HCT116 (cell line): ENCODE measurements around the gene ERMP1. TPM values are rescaled to one million over a fixed set of nuclear protein-coding genes. Genes with fewer than 3 reads are reported as not detected.

Experiments
- ATAC-seq: fragments of 200-7000 bp; cut with Tn5 transposase; 2 replicates; pipeline ENCODE4 v1.9.1; 2020; ENCODE audit warnings: mild to moderate bottlenecking, moderate library complexity
- BruUV-seq: library from RNA; stranded (reverse); fragments of 400-500 nt; replicated peaks from 2 replicates; lab custom pipeline; 2021; lab: Mats Ljungman, UMichigan
- CTCF ChIA-PET: fragments of 300-600 bp; sonication (Branson Sonifier 250); formaldehyde crosslinking; loops from one replicate; lab custom pipeline; 2021; ENCODE audit warnings: antibody characterized with exemption; lab: Charles Lee
- POLR2A ChIA-PET: fragments of 300-600, 350-600 bp; sonication (Branson Sonifier 250); formaldehyde crosslinking; loops from one replicate; lab custom pipeline; 2021; ENCODE audit warnings: antibody characterized with exemption; lab: Charles Lee
- RAD21 ChIA-PET, 2 experiments: fragments of 300-600 bp; sonication (Branson Sonifier 250); formaldehyde crosslinking; loops; one replicate each; lab custom pipeline; 2023; ENCODE audit warnings: low total read pairs in 2 of 2; ENCODE audit not compliant: uncharacterized antibody in 2 of 2, unreplicated experiment in 2 of 2, low non-redundant PET in 1 of 2; lab: Charles Lee
- DNase-seq: peaks from one replicate; pipeline ENCODE4 v3.0.0-alpha.2; 2010; ENCODE audit warnings: low read depth, low spot score
- H2AFZ ChIP-seq: fragments of 200-600 bp; shearing (Covaris generic), sonication (generic); 2 replicates; pipeline ENCODE4 v1.6.1; 2017; ENCODE audit warnings: low read depth, mixed run types, mixed read lengths, antibody characterized with exemption, low read length; ENCODE audit not compliant: poor library complexity, severe bottlenecking
- H3K27ac ChIP-seq: 2 replicates; pipeline ENCODE4 v1.5.1; 2012; ENCODE audit warnings: low read depth, low read length
- H3K27me3 ChIP-seq: fragments of 200-600 bp; sonication (generic); 2 replicates; pipeline ENCODE4 v1.6.1; 2016; ENCODE audit warnings: mixed run types, low read length, mixed read lengths; ENCODE audit not compliant: insufficient read depth
- H3K36me3 ChIP-seq, 2 experiments: fragments of 200-500 bp in 1 of 2; fragments of 200-600 bp in 1 of 2; sonication (Bioruptor generic) in 1 of 2; sonication (generic) in 1 of 2; 2 replicates each; pipeline versions ENCODE4 v1.5.1 to v1.6.1; 2014 to 2016; ENCODE audit warnings: low read length in 2 of 2, inconsistent platforms in 1 of 2, mixed read lengths in 1 of 2, mixed run types in 1 of 2; ENCODE audit not compliant: insufficient read depth in 2 of 2, control insufficient read depth in 1 of 2
- H3K4me1 ChIP-seq, 2 experiments: fragments of 200-600 bp in 1 of 2; sonication (generic) in 1 of 2; 2 replicates each; pipeline versions ENCODE4 v1.5.1 to v1.6.1; 2012 to 2017; ENCODE audit warnings: low read length in 2 of 2, inconsistent platforms in 1 of 2, mild to moderate bottlenecking in 1 of 2, mixed read lengths in 1 of 2, mixed run types in 1 of 2, moderate library complexity in 1 of 2; ENCODE audit not compliant: insufficient read depth in 2 of 2, control insufficient read depth in 1 of 2
- H3K4me2 ChIP-seq: fragments of 200-600 bp; sonication (generic); 2 replicates; pipeline ENCODE4 v1.6.1; 2017; ENCODE audit warnings: mixed run types, low read length, mixed read lengths
- H3K4me3 ChIP-seq, 2 experiments: fragments of 200-600 bp in 1 of 2; sonication (generic) in 1 of 2; replicated peaks in 1 of 2; 2 replicates each; pipeline ENCODE4 v1.5.1; 2011 to 2016; ENCODE audit warnings: low read length in 2 of 2, control low read depth in 1 of 2, low read depth in 1 of 2, mild to moderate bottlenecking in 1 of 2, mixed read lengths in 1 of 2, mixed run types in 1 of 2
- H3K79me2 ChIP-seq: fragments of 200-600 bp; sonication (generic); 2 replicates; pipeline ENCODE4 v1.6.1; 2017; ENCODE audit warnings: mild to moderate bottlenecking, mixed run types, low read length, moderate library complexity, mixed read lengths; ENCODE audit not compliant: insufficient read depth
- H3K9ac ChIP-seq: fragments of 200-600 bp; sonication (generic); 2 replicates; pipeline ENCODE4 v1.6.1; 2016; ENCODE audit warnings: low read length, mixed read lengths
- H3K9me2 ChIP-seq: fragments of 200-600 bp; sonication (generic), shearing (Covaris generic); 2 replicates; pipeline ENCODE4 v1.6.1; 2017; ENCODE audit warnings: mixed run types, mild to moderate bottlenecking, moderate library complexity; ENCODE audit not compliant: insufficient read depth
- H3K9me3 ChIP-seq, 2 experiments: fragments of 200-500 bp in 1 of 2; fragments of 200-600 bp in 1 of 2; sonication (Bioruptor generic) in 1 of 2; sonication (generic) in 1 of 2; 2 replicates each; pipeline ENCODE4 v1.6.1; 2014 to 2017; ENCODE audit warnings: low read length in 2 of 2, mixed read lengths in 2 of 2, inconsistent platforms in 1 of 2, low read depth in 1 of 2, mild to moderate bottlenecking in 1 of 2, mixed run types in 1 of 2, moderate library complexity in 1 of 2; ENCODE audit not compliant: control insufficient read depth in 1 of 2, insufficient read depth in 1 of 2
- H4K20me1 ChIP-seq: fragments of 200-600 bp; sonication (generic), shearing (Covaris generic); 2 replicates; pipeline ENCODE4 v1.6.1; 2017; ENCODE audit warnings: mixed run types, mild to moderate bottlenecking, moderate library complexity; ENCODE audit not compliant: insufficient read depth
- CEBPB ChIP-seq: IDR thresholded peaks from 2 replicates; pipeline ENCODE4 v1.6.1; 2012; ENCODE audit warnings: low read depth
- EGR1 ChIP-seq: IDR thresholded peaks from 2 replicates; pipeline ENCODE4 v1.6.1; 2012; ENCODE audit warnings: low read depth
- ELF1 ChIP-seq: IDR thresholded peaks from 2 replicates; pipeline ENCODE4 v1.6.1; 2012; ENCODE audit warnings: low read depth, borderline replicate concordance
- EZH2 ChIP-seq: fragments of 200-600 bp; sonication (generic); IDR thresholded peaks from 2 replicates; pipeline ENCODE4 v1.6.1; 2017; ENCODE audit warnings: antibody characterized with exemption, mixed run types
- EZH2phosphoT487 ChIP-seq: fragments of 200-600 bp; IDR thresholded peaks from 2 replicates; pipeline ENCODE4 v1.6.1; 2018; ENCODE audit warnings: antibody characterized with exemption, borderline replicate concordance
- FOSL1 ChIP-seq: IDR thresholded peaks from 2 replicates; pipeline ENCODE4 v1.6.1; 2012; ENCODE audit warnings: low read depth
- POLR2A ChIP-seq: IDR thresholded peaks from 2 replicates; pipeline ENCODE4 v1.7.0; 2011; ENCODE audit warnings: borderline replicate concordance; ENCODE audit not compliant: insufficient read depth, insufficient read length; ENCODE audit errors: extremely low read depth
- RAD21 ChIP-seq: IDR thresholded peaks from 2 replicates; pipeline ENCODE4 v1.6.1; 2012; ENCODE audit warnings: low read depth, mild to moderate bottlenecking
- SIN3A ChIP-seq: IDR thresholded peaks from 2 replicates; pipeline ENCODE4 v1.6.1; 2012; ENCODE audit warnings: low read depth
- SP1 ChIP-seq: IDR thresholded peaks from 2 replicates; pipeline ENCODE4 v1.6.1; 2012; ENCODE audit warnings: low read depth
- SRF ChIP-seq: IDR thresholded peaks from 2 replicates; pipeline ENCODE4 v1.6.1; 2012; ENCODE audit warnings: low read depth
- TCF7L2 ChIP-seq: IDR thresholded peaks from 2 replicates; pipeline ENCODE4 v1.7.0; 2011; ENCODE audit warnings: borderline replicate concordance, inconsistent platforms; ENCODE audit not compliant: insufficient read depth, insufficient read length; ENCODE audit errors: extremely low read depth
- ZFX ChIP-seq: fragments of 450-650 bp; IDR thresholded peaks from 2 replicates; pipeline ENCODE4 v1.6.1; 2017
- intact Hi-C: fragments of 100-400 bp; cut with micrococcal nuclease; formaldehyde crosslinking; loops from 2 replicates; pipeline ENCODE4 v1.10.0; 2022
- total RNA-seq: library from RNA; stranded (reverse); gene quantifications from one replicate; pipeline ENCODE4 v1.2.1, GENCODE V29; 2021; ENCODE audit not compliant: unreplicated experiment
- TF ChIP-seq, protein P1 (sequence below): IDR thresholded peaks from 2 replicates; pipeline ENCODE4 v1.6.1; 2012
- TF ChIP-seq, protein P2 (sequence below): IDR thresholded peaks from 2 replicates; pipeline ENCODE4 v1.6.1; 2011; ENCODE audit warnings: mild to moderate bottlenecking, low read length, moderate library complexity; ENCODE audit not compliant: insufficient replicate concordance; ENCODE audit errors: extremely low read depth

Gene ERMP1
- total RNA-seq, 1 experiment from 2014 or later: 29.9 TPM

DNA sequence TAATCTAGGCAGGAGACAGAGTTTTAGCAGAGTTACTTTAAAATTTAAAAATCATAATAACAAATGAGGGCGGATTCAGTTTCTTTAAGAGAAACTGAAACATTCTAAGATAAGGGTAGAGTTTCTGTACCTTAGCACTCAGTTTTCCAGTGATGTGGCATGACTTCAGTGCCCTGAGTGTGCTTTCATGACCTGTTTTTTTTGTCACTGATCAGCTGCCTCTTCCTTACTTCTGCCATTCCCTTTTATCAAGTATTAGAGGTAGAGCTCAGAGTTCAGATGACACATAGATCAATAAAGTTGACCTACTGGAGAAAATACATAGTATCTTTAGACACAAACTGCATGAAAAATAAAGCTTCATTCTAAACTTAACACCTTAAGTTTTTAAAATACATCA, 82.3 kb downstream of the ERMP1 start:
- DNase-seq (no peak), ATAC-seq (no peak)
- intact Hi-C loops: no loop called here
- CTCF ChIA-PET: no interaction called here
- H3K9ac ChIP-seq: no peak overlapping the region
- no peak overlapping the region for H3K4me2 ChIP-seq
- H3K36me3 ChIP-seq: peaks cover 9 to 20% of the 10 kb centered on the region in 2 experiments; a peak in 3 of 4 replicates
- no peak overlapping the region for H2AFZ ChIP-seq
- no peaks in the 10 kb centered on the region for H4K20me1 ChIP-seq
- H3K9me3 ChIP-seq: no peaks in the 10 kb centered on the region
- no peaks in the 10 kb centered on the region for H3K27me3 ChIP-seq
- POLR2A ChIA-PET: no interaction called here
- BruUV-seq: no TSS peak
- no peak overlapping the region for H3K4me3 ChIP-seq
- no peaks in the 10 kb centered on the region for H3K79me2 ChIP-seq
- TF ChIP-seq ELF1 (no peak), ZFX (no peak), RAD21 (no peak), SIN3A (no peak), EZH2phosphoT487 (no peak), TCF7L2 (no peak), SRF (no peak), CEBPB (no peak), EZH2 (no peak)
- TF ChIP-seq, protein P1, sequence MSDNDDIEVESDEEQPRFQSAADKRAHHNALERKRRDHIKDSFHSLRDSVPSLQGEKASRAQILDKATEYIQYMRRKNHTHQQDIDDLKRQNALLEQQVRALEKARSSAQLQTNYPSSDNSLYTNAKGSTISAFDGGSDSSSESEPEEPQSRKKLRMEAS: no peak
- no peaks in the 10 kb centered on the region for H3K9me2 ChIP-seq
- no peak overlapping the region for H3K27ac ChIP-seq
- no peaks in the 10 kb centered on the region for H3K4me1 ChIP-seq
- RAD21 ChIA-PET: no interaction called here

DNA sequence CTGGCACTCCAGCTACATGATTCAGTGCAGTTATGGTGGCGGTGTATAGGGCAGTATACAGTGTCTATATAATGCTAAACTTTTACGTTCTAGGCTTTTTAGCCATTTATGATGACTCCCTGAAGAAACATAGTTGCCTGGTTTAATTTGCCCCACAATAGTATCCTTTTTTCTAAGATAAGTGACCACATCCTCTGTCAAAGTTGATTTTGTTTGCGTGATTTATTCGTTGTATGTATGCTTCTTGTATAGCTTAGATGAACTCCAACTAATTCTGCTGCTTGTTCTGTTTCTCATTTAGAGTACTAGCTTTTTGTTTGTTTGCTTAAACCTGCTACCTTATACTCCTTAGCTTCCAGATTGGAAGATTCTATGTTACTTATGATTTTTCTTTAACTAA, 83.6 kb downstream of the ERMP1 start:
- ATAC-seq: no peak

More for the DNA sequence above, 83.6 kb downstream of the ERMP1 start:
- TF ChIP-seq POLR2A (no peak), SRF (no peak), RAD21 (no peak), TCF7L2 (no peak), SP1 (no peak), EZH2 (no peak), FOSL1 (no peak), CEBPB (no peak), ZFX (no peak), EZH2phosphoT487 (no peak), EGR1 (no peak)
- TF ChIP-seq, protein P2, sequence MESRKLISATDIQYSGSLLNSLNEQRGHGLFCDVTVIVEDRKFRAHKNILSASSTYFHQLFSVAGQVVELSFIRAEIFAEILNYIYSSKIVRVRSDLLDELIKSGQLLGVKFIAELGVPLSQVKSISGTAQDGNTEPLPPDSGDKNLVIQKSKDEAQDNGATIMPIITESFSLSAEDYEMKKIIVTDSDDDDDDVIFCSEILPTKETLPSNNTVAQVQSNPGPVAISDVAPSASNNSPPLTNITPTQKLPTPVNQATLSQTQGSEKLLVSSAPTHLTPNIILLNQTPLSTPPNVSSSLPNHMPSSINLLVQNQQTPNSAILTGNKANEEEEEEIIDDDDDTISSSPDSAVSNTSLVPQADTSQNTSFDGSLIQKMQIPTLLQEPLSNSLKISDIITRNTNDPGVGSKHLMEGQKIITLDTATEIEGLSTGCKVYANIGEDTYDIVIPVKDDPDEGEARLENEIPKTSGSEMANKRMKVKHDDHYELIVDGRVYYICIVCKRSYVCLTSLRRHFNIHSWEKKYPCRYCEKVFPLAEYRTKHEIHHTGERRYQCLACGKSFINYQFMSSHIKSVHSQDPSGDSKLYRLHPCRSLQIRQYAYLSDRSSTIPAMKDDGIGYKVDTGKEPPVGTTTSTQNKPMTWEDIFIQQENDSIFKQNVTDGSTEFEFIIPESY: no peak
- no peak for DNase-seq
- no peaks in the 10 kb centered on the region for H4K20me1 ChIP-seq
- H3K36me3 ChIP-seq: peaks cover 16 to 25% of the 10 kb centered on the region in 2 experiments; a peak in 3 of 4 replicates
- no peaks in the 10 kb centered on the region for H3K4me1 ChIP-seq
- H3K27ac ChIP-seq: no peak overlapping the region
- H3K9ac ChIP-seq: no peak overlapping the region
- H3K27me3 ChIP-seq: no peaks in the 10 kb centered on the region
- no peak overlapping the region for H3K4me3 ChIP-seq
- H2AFZ ChIP-seq: no peak overlapping the region
- H3K4me2 ChIP-seq: no peak overlapping the region
- BruUV-seq: no TSS peak
- intact Hi-C loops: no loop called here
- no peaks in the 10 kb centered on the region for H3K79me2 ChIP-seq
- ChIA-PET POLR2A (no interaction called here), CTCF (no interaction called here), RAD21 (no interaction called here)
- H3K9me3 ChIP-seq: no peaks in the 10 kb centered on the region
- H3K9me2 ChIP-seq: no peaks in the 10 kb centered on the region
